Lower lobe of right lung (tissue), 2 donors: ENCODE data around the gene CMC1. TPM values are rescaled to one million over a fixed set of nuclear protein-coding genes. Genes with fewer than 3 reads are reported as not detected.

Experiments used
- ATAC-seq, 2 donors: fragments of 200-7000 bp; cut with Tn5 transposase; one replicate each; pipeline ENCODE4 v1.9.1; 2020 to 2022; ENCODE audit warnings: mild to moderate bottlenecking in 2 of 2, moderate library complexity in 2 of 2
- DNase-seq: peaks from one replicate; pipeline ENCODE4 v3.0.0-alpha.2; 2020
- H3K27ac ChIP-seq: fragments of 200-600 bp; one replicate; pipeline ENCODE4 v1.8.0; 2022
- H3K27me3 ChIP-seq: fragments of 200-600 bp; one replicate; pipeline ENCODE4 v1.8.0; 2022; ENCODE audit warnings: low read depth
- H3K36me3 ChIP-seq: fragments of 200-600 bp; one replicate; pipeline ENCODE4 v1.8.0; 2022; ENCODE audit warnings: mild to moderate bottlenecking
- H3K4me1 ChIP-seq: fragments of 200-600 bp; one replicate; pipeline ENCODE4 v1.8.0; 2022
- H3K4me3 ChIP-seq: fragments of 200-600 bp; one replicate; pipeline ENCODE4 v1.8.0; 2022; ENCODE audit warnings: mild to moderate bottlenecking
- H3K9me3 ChIP-seq: fragments of 200-600 bp; one replicate; pipeline ENCODE4 v1.8.0; 2022
- CTCF ChIP-seq: fragments of 200-600 bp; IDR thresholded peaks from one replicate; pipeline ENCODE4 v1.8.0; 2022; ENCODE audit warnings: antibody characterized with exemption, mild to moderate bottlenecking
- intact Hi-C: fragments of 100-400 bp; cut with DNase I; formaldehyde crosslinking; loops from one replicate; pipeline ENCODE4 v1.11.0; 2022
- total RNA-seq: library from RNA; stranded (reverse); fragmentation: NEBNext Ultra II Directional; extraction: Animal tissue kit (Norgen Biotek cat#: 25700); gene quantifications from one replicate; pipeline ENCODE4 v1.2.1, GENCODE V29; 2021
- donor health status: DM: no; HTN: yes; CAD: no; lungs with severe emphysema.

Gene CMC1
- total RNA-seq, 1 donor from 2014 or later: 23.6 TPM

GRCh38 chr3:28207000-28207733, 34.3 kb upstream of the CMC1 start:
- H3K4me3 ChIP-seq: no peak overlapping the region
- DNase-seq (no peak), ATAC-seq (no peak)
- no peaks in the 10 kb centered on the region for H3K9me3 ChIP-seq
- H3K36me3 ChIP-seq: no peaks in the 10 kb centered on the region
- H3K4me1 ChIP-seq: no peaks in the 10 kb centered on the region
- TF ChIP-seq CTCF: no peak
- intact Hi-C loops: no loop called here
- no peaks in the 10 kb centered on the region for H3K27me3 ChIP-seq
- no peak overlapping the region for H3K27ac ChIP-seq

- ATAC-seq: no peak
- TF ChIP-seq CTCF: no peak
- Histone ChIP-seq H3K27me3 (no peaks in the 10 kb centered on the region), H3K9me3 (peaks cover 10% of the 10 kb centered on the region), H3K27ac (no peak overlapping the region), H3K36me3 (no peaks in the 10 kb centered on the region), H3K4me1 (no peaks in the 10 kb centered on the region), H3K4me3 (no peak overlapping the region)
- DNase-seq: no peak
- intact Hi-C loops: no loop called here
Measured at GRCh38 chr3:28210968-28211713, 30.3 kb upstream of the CMC1 start.

- Histone ChIP-seq H3K27me3 (no peaks in the 10 kb centered on the region), H3K4me3 (no peak overlapping the region), H3K4me1 (no peaks in the 10 kb centered on the region), H3K9me3 (peaks cover 11% of the 10 kb centered on the region), H3K36me3 (no peaks in the 10 kb centered on the region), H3K27ac (no peak overlapping the region)
- DNase-seq: no peak
- TF ChIP-seq CTCF: no peak
- no peak for ATAC-seq
- intact Hi-C loops: no loop called here
Measured at GRCh38 chr3:28212681-28213080, 28.7 kb upstream of the CMC1 start.

- intact Hi-C loops: no loop called here
- DNase-seq (no peak), ATAC-seq (no peak)
- Histone ChIP-seq H3K27ac (no peak overlapping the region), H3K4me3 (no peak overlapping the region), H3K36me3 (no peaks in the 10 kb centered on the region), H3K27me3 (no peaks in the 10 kb centered on the region), H3K4me1 (no peaks in the 10 kb centered on the region), H3K9me3 (peaks cover 11% of the 10 kb centered on the region)
- TF ChIP-seq CTCF: no peak
Measured at GRCh38 chr3:28215407-28215806, 26.0 kb upstream of the CMC1 start.

- TF ChIP-seq CTCF: no peak
- no peaks in the 10 kb centered on the region for H3K36me3 ChIP-seq
- ATAC-seq: no peak
- no peak overlapping the region for H3K27ac ChIP-seq
- no peaks in the 10 kb centered on the region for H3K27me3 ChIP-seq
- no peak overlapping the region for H3K4me3 ChIP-seq
- no peak for DNase-seq
- intact Hi-C loops: no loop called here
- peaks cover 11% of the 10 kb centered on the region for H3K9me3 ChIP-seq
- H3K4me1 ChIP-seq: no peaks in the 10 kb centered on the region
Measured at GRCh38 chr3:28218071-28218916, 23.1 kb upstream of the CMC1 start.
